NK-92 (cell line): Measurements from ENCODE around the gene DYSF.

Experiments used
- DNase-seq: peaks from one replicate; lab custom pipeline; 2025; ENCODE audit not compliant: unreplicated experiment; lab: John Stamatoyannopoulos, UW

DYSF gene

GRCh38 chr2:71718686-71719085 lies 265.3 kb downstream of the DYSF start:
- DNase-seq: no peak

GRCh38 chr2:71719520-71720282 lies 266.3 kb downstream of the DYSF start:
- DNase-seq: no peak

GRCh38 chr2:71720283-71720560 lies 266.9 kb downstream of the DYSF start:
- DNase-seq: no peak

GRCh38 chr2:71720596-71721361 lies 267.4 kb downstream of the DYSF start:
- DNase-seq: no peak

GRCh38 chr2:71721362-71721665 lies 268.0 kb downstream of the DYSF start:
- no peak for DNase-seq

GRCh38 chr2:71721669-71722068 lies 268.3 kb downstream of the DYSF start:
- DNase-seq: no peak

- no peak for DNase-seq
Measured at GRCh38 chr2:71722286-71722685, 268.9 kb downstream of the DYSF start.

- no peak for DNase-seq
Measured at GRCh38 chr2:71724793-71725192, 271.4 kb downstream of the DYSF start.

- DNase-seq: no peak
Measured at GRCh38 chr2:71725836-71726235, 272.5 kb downstream of the DYSF start.

- DNase-seq: no peak
Measured at GRCh38 chr2:71727562-71727961, 274.2 kb downstream of the DYSF start.

GRCh38 chr2:71728036-71728435 lies 274.7 kb downstream of the DYSF start:
- DNase-seq: no peak

- no peak for DNase-seq
Measured at GRCh38 chr2:71730785-71731383, 277.5 kb downstream of the DYSF start.

GRCh38 chr2:71734620-71735019 lies 281.3 kb downstream of the DYSF start:
- no peak for DNase-seq

GRCh38 chr2:71735676-71736075 lies 282.3 kb downstream of the DYSF start:
- no peak for DNase-seq
